ENCODE measurements around the gene CDYL2.

DNA sequence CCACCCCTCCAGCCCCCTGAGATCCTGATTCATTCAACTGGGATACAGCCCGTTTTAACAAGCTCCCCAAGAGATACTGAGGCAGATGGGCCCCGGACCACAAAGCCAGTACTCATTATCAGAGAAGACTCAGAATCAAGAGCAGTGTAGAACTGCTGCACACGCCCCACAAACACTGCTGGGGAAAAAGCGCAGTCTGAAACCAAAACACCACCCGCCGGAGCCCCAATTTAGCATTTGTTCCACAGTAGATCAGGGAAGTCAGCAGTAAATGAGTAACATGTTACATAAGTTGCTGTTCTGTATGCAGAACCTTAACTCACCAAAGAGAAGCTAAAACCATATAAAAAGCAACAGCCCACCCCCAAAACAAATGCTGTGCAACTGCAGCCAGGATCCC, 123.6 kb downstream of the CDYL2 start:
- no peak for TF ChIP-seq CTCF (IDR thresholded peaks at IDR 0.05)
- no peak for TF ChIP-seq POLR2A (IDR thresholded peaks at IDR 0.05)
